ENCODE data around the gene ATP13A4.

- TF ChIP-seq CTCF (IDR thresholded peaks at IDR 0.05) (no peak), POLR2A (IDR thresholded peaks at IDR 0.05) (no peak)
Measured at GRCh38 chr3:193559100-193559499, 4.4 kb upstream of the ATP13A4 start.

Data from uterus (tissue), 2 donors.